Fibroblast of lung (primary cell): Measurements from ENCODE around the gene PRRT2. TPM values are rescaled to one million over a fixed set of nuclear protein-coding genes. Genes with fewer than 3 reads are reported as not detected.

Source experiments
- DNase-seq, 2 donors: peaks; one replicate each; pipeline versions ENCODE4 v3.0.0 to v3.0.0-alpha.2; 2010; ENCODE audit warnings: low read depth in 2 of 2
- H2AFZ ChIP-seq: 2 replicates; pipeline ENCODE4 v1.5.1; 2012; ENCODE audit warnings: low read length, control low read depth, inconsistent platforms
- H3K27ac ChIP-seq: 2 replicates; pipeline ENCODE4 v1.5.1; 2011; ENCODE audit warnings: low read length, control low read depth; ENCODE audit not compliant: insufficient read depth
- H3K27me3 ChIP-seq: 2 replicates; pipeline ENCODE4 v1.5.1; 2011; ENCODE audit warnings: mild to moderate bottlenecking, low read length; ENCODE audit not compliant: control insufficient read depth, insufficient read depth
- H3K36me3 ChIP-seq: 2 replicates; pipeline ENCODE4 v1.5.1; 2011; ENCODE audit warnings: low read length; ENCODE audit not compliant: control insufficient read depth, insufficient read depth
- H3K4me1 ChIP-seq: 2 replicates; pipeline ENCODE4 v1.5.1; 2011; ENCODE audit warnings: low read length; ENCODE audit not compliant: control insufficient read depth, insufficient read depth; ENCODE audit errors: extremely low read depth
- H3K4me2 ChIP-seq: 2 replicates; pipeline ENCODE4 v1.5.1; 2011; ENCODE audit warnings: low read length, control low read depth; ENCODE audit not compliant: insufficient read depth; ENCODE audit errors: extremely low read depth
- H3K4me3 ChIP-seq, 4 experiments: fragments of 200-600 bp in 1 of 4; sonication (generic) in 1 of 4; replicated peaks in 1 of 4; 2 replicates each; pipeline ENCODE4 v1.5.1; 2011 to 2016; ENCODE audit warnings: low read length in 4 of 4, low read depth in 3 of 4, mild to moderate bottlenecking in 3 of 4, control low read depth in 2 of 4, inconsistent platforms in 1 of 4, mixed read lengths in 1 of 4; ENCODE audit not compliant: insufficient read depth in 1 of 4; ENCODE audit errors: control extremely low read depth in 1 of 4
- H3K79me2 ChIP-seq: 2 replicates; pipeline ENCODE4 v1.5.1; 2012; ENCODE audit warnings: mild to moderate bottlenecking, low read length, inconsistent platforms; ENCODE audit not compliant: control insufficient read depth, insufficient read depth
- H3K9ac ChIP-seq: 2 replicates; pipeline ENCODE4 v1.5.1; 2011; ENCODE audit warnings: mild to moderate bottlenecking, low read length, control low read depth; ENCODE audit not compliant: insufficient read depth
- H3K9me3 ChIP-seq: 2 replicates; pipeline ENCODE4 v1.5.1; 2012; ENCODE audit warnings: low read depth, low read length; ENCODE audit not compliant: control insufficient read depth, insufficient read depth
- H4K20me1 ChIP-seq: 2 replicates; pipeline ENCODE4 v1.5.1; 2011; ENCODE audit warnings: low read length; ENCODE audit not compliant: control insufficient read depth, insufficient read depth; ENCODE audit errors: extremely low read depth
- EZH2 ChIP-seq: IDR thresholded peaks from 2 replicates; pipeline ENCODE4 v1.5.1; 2012; ENCODE audit warnings: low read length, control low read depth, mild to moderate bottlenecking; ENCODE audit errors: missing control alignments
- polyA plus RNA-seq, 2 donors: library from polyadenylated mRNA; depleted of rRNA in 1 of 2; stranded (reverse) in 1 of 2; unstranded in 1 of 2; fragments of >200 nt; gene quantifications; 2 replicates each; pipeline ENCODE4 v1.2.1, GENCODE V29; 2011 to 2012; ENCODE audit warnings: missing spikeins in 1 of 2
- total RNA-seq: library from RNA; depleted of rRNA; stranded (reverse); fragments of >200 nt; gene quantifications from 2 replicates; pipeline ENCODE4 v1.2.1, GENCODE V29; 2014
- TF ChIP-seq, protein P1 (sequence below), 2 donors: IDR thresholded peaks in 1 of 2; conservative IDR thresholded peaks in 1 of 2; 1 replicate in 1 of 2; 2 replicates in 1 of 2; pipeline ENCODE4 v1.5.1; 2011 to 2012; ENCODE audit warnings: low read length in 2 of 2, control low read depth in 1 of 2, inconsistent platforms in 1 of 2, low read depth in 1 of 2, mild to moderate bottlenecking in 1 of 2

PRRT2 gene
- total and polyA plus RNA-seq, 2 donors (not counting 1 experiment from before 2014, with no cell fraction given), result 1.3 to 2.1 TPM

DNA sequence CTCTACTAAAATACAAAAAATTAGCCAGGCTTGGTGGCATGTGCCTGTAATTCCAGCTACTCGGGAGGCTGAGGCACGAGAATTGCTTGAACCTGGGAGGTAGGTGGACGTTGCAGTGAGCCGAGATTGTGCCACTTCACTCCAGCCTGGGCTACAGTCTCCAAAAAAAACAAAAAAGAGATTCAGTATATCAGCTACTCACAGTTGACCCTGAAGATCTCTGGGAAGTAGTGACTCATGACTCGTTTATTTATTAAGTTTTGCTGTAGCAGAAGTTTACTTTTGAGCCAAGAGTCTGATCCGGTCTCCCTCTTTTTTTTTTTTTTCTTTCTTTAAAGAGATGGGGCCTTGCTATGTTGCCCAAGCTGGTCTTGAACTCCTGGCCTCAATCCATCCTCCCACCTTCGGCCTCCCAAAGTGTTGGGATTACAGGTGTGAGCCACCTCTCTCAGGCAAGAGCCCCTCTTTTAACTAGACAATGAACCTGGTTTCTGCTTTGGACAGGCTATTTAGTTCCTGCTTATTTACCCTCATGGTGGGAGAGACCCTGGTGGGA, 12.7 kb downstream of the PRRT2 start:
- H3K4me3 ChIP-seq, result peak overlapping the region; percentile 5 to 47 (median 24)
- peaks cover 5% of the 10 kb centered on the region for H3K36me3 ChIP-seq
- H3K9me3 ChIP-seq, result no peaks in the 10 kb centered on the region
- peak; percentile 85 to 86 for DNase-seq
- peak overlapping the region; percentile 94 for H3K27ac ChIP-seq
- H3K27me3 ChIP-seq, result no peaks in the 10 kb centered on the region
- H4K20me1 ChIP-seq, result no peaks in the 10 kb centered on the region
- no peak overlapping the region for H2AFZ ChIP-seq
- TF ChIP-seq, protein P1, sequence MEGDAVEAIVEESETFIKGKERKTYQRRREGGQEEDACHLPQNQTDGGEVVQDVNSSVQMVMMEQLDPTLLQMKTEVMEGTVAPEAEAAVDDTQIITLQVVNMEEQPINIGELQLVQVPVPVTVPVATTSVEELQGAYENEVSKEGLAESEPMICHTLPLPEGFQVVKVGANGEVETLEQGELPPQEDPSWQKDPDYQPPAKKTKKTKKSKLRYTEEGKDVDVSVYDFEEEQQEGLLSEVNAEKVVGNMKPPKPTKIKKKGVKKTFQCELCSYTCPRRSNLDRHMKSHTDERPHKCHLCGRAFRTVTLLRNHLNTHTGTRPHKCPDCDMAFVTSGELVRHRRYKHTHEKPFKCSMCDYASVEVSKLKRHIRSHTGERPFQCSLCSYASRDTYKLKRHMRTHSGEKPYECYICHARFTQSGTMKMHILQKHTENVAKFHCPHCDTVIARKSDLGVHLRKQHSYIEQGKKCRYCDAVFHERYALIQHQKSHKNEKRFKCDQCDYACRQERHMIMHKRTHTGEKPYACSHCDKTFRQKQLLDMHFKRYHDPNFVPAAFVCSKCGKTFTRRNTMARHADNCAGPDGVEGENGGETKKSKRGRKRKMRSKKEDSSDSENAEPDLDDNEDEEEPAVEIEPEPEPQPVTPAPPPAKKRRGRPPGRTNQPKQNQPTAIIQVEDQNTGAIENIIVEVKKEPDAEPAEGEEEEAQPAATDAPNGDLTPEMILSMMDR (conservative IDR thresholded peaks at IDR 0.05 in 1 of 2, IDR thresholded peaks at IDR 0.05 in 1 of 2; ENCODE audit: low read depth in 1 of 2, low read length in 2 of 2), result no peak
- TF ChIP-seq EZH2, result no peak
- H3K9ac ChIP-seq, result peak overlapping the region; percentile 40
- peaks cover 33% of the 10 kb centered on the region for H3K4me1 ChIP-seq
- peaks cover 85% of the 10 kb centered on the region for H3K79me2 ChIP-seq
- H3K4me2 ChIP-seq, result peak overlapping the region; percentile 98

DNA sequence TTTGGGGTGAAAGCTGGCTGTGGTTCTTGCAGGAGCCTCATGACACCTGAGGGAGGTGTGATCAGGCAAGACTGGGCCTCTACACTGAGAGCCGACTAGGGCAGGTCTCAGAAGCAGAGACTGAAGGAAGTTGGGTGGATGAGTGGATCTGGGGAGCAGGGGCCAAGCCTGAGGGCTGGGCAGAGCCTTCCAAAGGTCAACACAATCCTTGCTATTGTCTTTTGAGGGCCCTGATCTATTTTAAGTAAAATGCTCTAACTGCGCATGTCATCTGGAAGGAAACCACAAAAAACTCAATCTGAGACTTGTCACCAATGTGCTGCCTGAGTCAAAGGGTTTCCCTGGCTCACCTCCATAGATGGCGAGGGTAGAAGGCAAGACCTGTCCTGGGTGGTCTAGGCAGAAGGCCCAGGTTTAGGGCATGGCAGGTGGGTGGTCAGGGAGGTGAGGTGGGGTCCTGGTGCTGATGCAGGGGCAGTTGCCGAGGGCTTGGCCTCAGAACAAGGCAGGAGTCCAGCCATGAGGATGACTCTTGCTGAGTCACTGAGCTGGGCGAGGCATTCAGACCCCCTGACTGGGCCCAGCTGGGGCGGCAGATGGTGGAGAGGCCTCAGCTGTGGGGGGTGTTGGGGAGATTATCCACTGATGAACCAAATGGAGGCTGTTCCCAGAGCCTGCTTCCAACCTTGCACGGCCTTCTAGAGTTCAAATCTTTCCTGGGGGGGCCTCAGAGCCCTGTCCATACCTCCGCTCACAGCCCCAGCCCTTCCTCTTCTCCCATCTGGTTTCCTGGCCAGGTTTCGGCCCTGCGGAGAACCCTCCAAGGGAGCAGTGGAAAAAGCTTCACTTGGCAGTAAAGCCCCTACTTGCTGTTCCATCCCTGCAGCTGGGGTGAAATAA, 13.4 kb downstream of the PRRT2 start:
- Histone ChIP-seq H3K9me3 (no peaks in the 10 kb centered on the region), H3K27ac (peak overlapping the region; percentile 93), H3K4me3 (peak overlapping the region; percentile 13 to 47 (median 36)), H3K4me1 (peaks cover 31% of the 10 kb centered on the region), H2AFZ (no peak overlapping the region), H3K36me3 (peaks cover 12% of the 10 kb centered on the region), H4K20me1 (no peaks in the 10 kb centered on the region), H3K79me2 (peaks cover 85% of the 10 kb centered on the region), H3K4me2 (peak overlapping the region; percentile 98), H3K27me3 (no peaks in the 10 kb centered on the region), H3K9ac (peak overlapping the region; percentile 40)
- peak; percentile 90 to 91 for DNase-seq
- TF ChIP-seq, protein P1 (conservative IDR thresholded peaks at IDR 0.05 in 1 of 2, IDR thresholded peaks at IDR 0.05 in 1 of 2; ENCODE audit: low read depth in 1 of 2, low read length in 2 of 2), result no peak
- TF ChIP-seq EZH2, result no peak

DNA sequence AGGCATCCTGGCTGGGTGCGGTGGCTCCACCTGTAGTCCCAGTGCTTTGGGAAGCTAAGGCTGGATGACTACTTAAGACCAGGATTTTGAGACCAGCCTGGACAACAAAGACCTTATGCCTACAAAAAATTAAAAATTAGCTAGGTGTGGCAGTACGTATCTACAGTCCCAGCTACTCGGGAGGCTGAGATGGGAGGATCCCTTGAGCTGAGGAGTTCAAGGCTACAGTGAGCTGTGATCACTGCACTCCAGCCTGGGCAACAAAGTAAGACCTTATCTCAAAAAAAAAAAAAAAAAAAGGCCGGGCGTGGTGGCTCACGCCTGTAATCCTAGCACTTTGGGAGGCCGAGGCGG, 14.3 kb downstream of the PRRT2 start:
- no peak overlapping the region for H3K4me3 ChIP-seq
- no peaks in the 10 kb centered on the region for H4K20me1 ChIP-seq
- peak overlapping the region; percentile 93 for H3K27ac ChIP-seq
- peaks cover 31% of the 10 kb centered on the region for H3K4me1 ChIP-seq
- H3K79me2 ChIP-seq, result peaks cover 82% of the 10 kb centered on the region
- peaks cover 17% of the 10 kb centered on the region for H3K36me3 ChIP-seq
- peak overlapping the region; percentile 98 for H3K4me2 ChIP-seq
- no peak overlapping the region for H3K9ac ChIP-seq
- H2AFZ ChIP-seq, result no peak overlapping the region
- DNase-seq, result no peak
- no peak for TF ChIP-seq EZH2
- TF ChIP-seq, protein P1 (conservative IDR thresholded peaks at IDR 0.05 in 1 of 2, IDR thresholded peaks at IDR 0.05 in 1 of 2; ENCODE audit: low read depth in 1 of 2, low read length in 2 of 2), result no peak
- H3K9me3 ChIP-seq, result no peaks in the 10 kb centered on the region
- H3K27me3 ChIP-seq, result no peaks in the 10 kb centered on the region
